Liver (tissue), 9 donors: ENCODE results near the gene OSBPL1A. TPM values are rescaled to one million over a fixed set of nuclear protein-coding genes. Genes with fewer than 3 reads are reported as not detected.

Experiments used
- DNase-seq: peaks from one replicate; pipeline ENCODE4 v3.0.0-alpha.2; 2017; ENCODE audit warnings: low spot score
- H3K27ac ChIP-seq, 2 donors: one replicate each; pipeline ENCODE4 v1.7.0; 2013; ENCODE audit warnings: inconsistent platforms in 2 of 2, low read length in 2 of 2, control low read depth in 1 of 2, low read depth in 1 of 2, mild to moderate bottlenecking in 1 of 2
- H3K27me3 ChIP-seq, 4 donors: one replicate each; pipeline versions ENCODE4 v1.6.1 to v1.7.0; 2013; ENCODE audit warnings: low read length in 3 of 4, inconsistent platforms in 1 of 4, mild to moderate bottlenecking in 1 of 4, moderate library complexity in 1 of 4; ENCODE audit not compliant: control insufficient read depth in 4 of 4, insufficient read depth in 4 of 4
- H3K36me3 ChIP-seq, 4 donors: one replicate each; pipeline versions ENCODE4 v1.6.1 to v1.7.0; 2013; ENCODE audit warnings: low read length in 3 of 4, mild to moderate bottlenecking in 3 of 4, low read depth in 1 of 4, moderate library complexity in 1 of 4; ENCODE audit not compliant: control insufficient read depth in 4 of 4, insufficient read depth in 3 of 4
- H3K4me1 ChIP-seq, 4 donors: one replicate each; pipeline versions ENCODE4 v1.6.1 to v1.7.0; 2013; ENCODE audit warnings: low read length in 3 of 4, mild to moderate bottlenecking in 3 of 4, moderate library complexity in 1 of 4; ENCODE audit not compliant: control insufficient read depth in 4 of 4, insufficient read depth in 4 of 4
- H3K4me3 ChIP-seq, 3 donors: one replicate each; pipeline versions ENCODE4 v1.6.1 to v1.7.0; 2013; ENCODE audit warnings: low read length in 3 of 3, control low read depth in 1 of 3, low read depth in 1 of 3, mild to moderate bottlenecking in 1 of 3
- H3K9ac ChIP-seq, 2 donors: one replicate each; pipeline ENCODE4 v1.7.0; 2013; ENCODE audit warnings: low read length in 2 of 2, mild to moderate bottlenecking in 2 of 2, moderate library complexity in 2 of 2, control low read depth in 1 of 2, low read depth in 1 of 2
- H3K9me3 ChIP-seq, 4 donors: one replicate each; pipeline versions ENCODE4 v1.6.1 to v1.7.0; 2013; ENCODE audit warnings: low read length in 3 of 4; ENCODE audit not compliant: control insufficient read depth in 4 of 4
- EGR1 ChIP-seq, 2 donors: IDR thresholded peaks; 2 replicates each; pipeline ENCODE4 v1.6.1; 2016 to 2018; ENCODE audit warnings: antibody characterized with exemption in 2 of 2, low read depth in 2 of 2
- FOXA1 ChIP-seq: IDR thresholded peaks from 2 replicates; pipeline ENCODE4 v1.6.1; 2016; ENCODE audit warnings: antibody characterized with exemption
- FOXA2 ChIP-seq: IDR thresholded peaks from 2 replicates; pipeline ENCODE4 v1.6.1; 2016; ENCODE audit warnings: antibody characterized with exemption
- GABPA ChIP-seq, 2 donors: IDR thresholded peaks in 1 of 2; conservative IDR thresholded peaks in 1 of 2; 2 replicates each; pipeline ENCODE4 v1.6.1; 2016; ENCODE audit warnings: antibody characterized with exemption in 2 of 2, mild to moderate bottlenecking in 1 of 2, moderate library complexity in 1 of 2
- HNF4A ChIP-seq, 2 donors: conservative IDR thresholded peaks; 2 replicates each; pipeline ENCODE4 v1.6.1; 2016; ENCODE audit warnings: antibody characterized with exemption in 2 of 2, mild to moderate bottlenecking in 2 of 2
- HNF4G ChIP-seq: IDR thresholded peaks from 2 replicates; pipeline ENCODE4 v1.6.1; 2016; ENCODE audit warnings: antibody characterized with exemption
- JUND ChIP-seq, 2 donors: IDR thresholded peaks; 2 replicates each; pipeline ENCODE4 v1.6.1; 2016; ENCODE audit warnings: antibody characterized with exemption in 2 of 2
- NR2F2 ChIP-seq: IDR thresholded peaks from 2 replicates; pipeline ENCODE4 v1.6.1; 2016; ENCODE audit warnings: antibody characterized with exemption
- RAD21 ChIP-seq, 2 donors: IDR thresholded peaks; 2 replicates each; pipeline ENCODE4 v1.6.1; 2016; ENCODE audit warnings: antibody characterized with exemption in 2 of 2, mild to moderate bottlenecking in 2 of 2
- RXRA ChIP-seq, 2 donors: IDR thresholded peaks; 2 replicates each; pipeline ENCODE4 v1.6.1; 2017 to 2018; ENCODE audit warnings: antibody characterized with exemption in 2 of 2, mild to moderate bottlenecking in 1 of 2
- SP1 ChIP-seq: IDR thresholded peaks from 2 replicates; pipeline ENCODE4 v1.6.1; 2018; ENCODE audit warnings: antibody characterized with exemption, mild to moderate bottlenecking
- TAF1 ChIP-seq: conservative IDR thresholded peaks from 2 replicates; pipeline ENCODE4 v1.6.1; 2016; ENCODE audit warnings: antibody characterized with exemption, mild to moderate bottlenecking
- YY1 ChIP-seq: IDR thresholded peaks from 2 replicates; pipeline ENCODE4 v1.6.1; 2016; ENCODE audit warnings: antibody characterized with exemption, mild to moderate bottlenecking
- WGBS: extraction: QIAGEN DNeasy Blood & Tissue Kit; methylation state at CpG from one replicate; pipeline ENCODE4 v1.1.7; 2013; 5-methylcytosine and 5-hydroxymethylcytosine counted together
- polyA plus RNA-seq, 2 donors: library from polyadenylated mRNA; stranded (reverse) in 1 of 2; unstranded in 1 of 2; fragments of 200-250 nt in 1 of 2; fragments of >200 nt in 1 of 2; fragmentation: Nextera tagmentation in 1 of 2; extraction: Ambion mirVana in 1 of 2; gene quantifications; one replicate each; pipeline versions ENCODE4 v1.2.1 to v1.2.3, GENCODE V29; 2013 to 2015
- total RNA-seq, 2 donors: library from RNA; depleted of rRNA; stranded (reverse); fragments of >200 nt; gene quantifications; one replicate each; pipeline ENCODE4 v1.2.3, GENCODE V29; 2014
- TF ChIP-seq, protein P1 (sequence below): IDR thresholded peaks from 2 replicates; pipeline ENCODE4 v1.6.1; 2016; ENCODE audit warnings: antibody characterized with exemption
- TF ChIP-seq, protein P2 (sequence below): fragments of 150-350 bp; IDR thresholded peaks from 2 replicates; pipeline ENCODE4 v1.5.1; 2017; ENCODE audit warnings: improper control_type of control experiment, low read depth, low read length; ENCODE audit not compliant: missing input control
- TF ChIP-seq, protein P3 (sequence below): IDR thresholded peaks from 2 replicates; pipeline ENCODE4 v1.6.1; 2016; ENCODE audit warnings: antibody characterized with exemption
- TF ChIP-seq, protein P4 (sequence below): IDR thresholded peaks from 2 replicates; pipeline ENCODE4 v1.6.1; 2016; ENCODE audit warnings: antibody characterized with exemption, mild to moderate bottlenecking
- TF ChIP-seq, protein P5 (sequence below): IDR thresholded peaks from 2 replicates; pipeline ENCODE4 v1.6.1; 2016; ENCODE audit warnings: antibody characterized with exemption
- donor health status: healthy.
- donor health status: healthy.
- donor health status: healthy.
- donor health status: healthy.
- donor health status: healthy.

The OSBPL1A gene
- total and polyA plus RNA-seq, 4 donors: 5.4 to 12.6 (median 8.9) TPM

DNA sequence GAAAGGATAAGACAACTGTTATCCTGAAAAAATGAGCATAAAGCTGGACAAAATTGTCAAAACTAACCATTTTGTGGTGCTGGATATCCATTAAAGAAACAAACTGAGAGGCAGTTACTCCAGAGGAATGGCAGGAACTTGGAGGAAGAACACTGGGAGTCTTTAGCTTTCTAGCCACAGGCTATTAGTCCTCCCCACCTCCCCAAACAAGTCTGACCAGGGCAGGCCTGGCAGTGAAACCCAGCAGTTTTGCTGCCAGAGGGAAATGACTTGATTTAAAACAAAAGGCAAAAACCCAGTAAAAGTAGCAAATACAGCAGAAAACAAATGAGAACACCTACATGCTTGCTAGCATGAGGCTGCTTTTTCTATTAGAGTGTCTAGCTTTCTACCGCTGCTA, 34.9 kb downstream of the OSBPL1A start:
- no peak overlapping the region for H3K27ac ChIP-seq
- no peaks in the 10 kb centered on the region for H3K36me3 ChIP-seq
- H3K9ac ChIP-seq: no peak overlapping the region
- DNase-seq: no peak
- no peak overlapping the region for H3K4me3 ChIP-seq
- TF ChIP-seq, protein P1, sequence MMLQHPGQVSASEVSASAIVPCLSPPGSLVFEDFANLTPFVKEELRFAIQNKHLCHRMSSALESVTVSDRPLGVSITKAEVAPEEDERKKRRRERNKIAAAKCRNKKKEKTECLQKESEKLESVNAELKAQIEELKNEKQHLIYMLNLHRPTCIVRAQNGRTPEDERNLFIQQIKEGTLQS: no peak
- no peak for TF ChIP-seq RAD21 (IDR thresholded peaks at IDR 0.05)
- TF ChIP-seq, protein P2, sequence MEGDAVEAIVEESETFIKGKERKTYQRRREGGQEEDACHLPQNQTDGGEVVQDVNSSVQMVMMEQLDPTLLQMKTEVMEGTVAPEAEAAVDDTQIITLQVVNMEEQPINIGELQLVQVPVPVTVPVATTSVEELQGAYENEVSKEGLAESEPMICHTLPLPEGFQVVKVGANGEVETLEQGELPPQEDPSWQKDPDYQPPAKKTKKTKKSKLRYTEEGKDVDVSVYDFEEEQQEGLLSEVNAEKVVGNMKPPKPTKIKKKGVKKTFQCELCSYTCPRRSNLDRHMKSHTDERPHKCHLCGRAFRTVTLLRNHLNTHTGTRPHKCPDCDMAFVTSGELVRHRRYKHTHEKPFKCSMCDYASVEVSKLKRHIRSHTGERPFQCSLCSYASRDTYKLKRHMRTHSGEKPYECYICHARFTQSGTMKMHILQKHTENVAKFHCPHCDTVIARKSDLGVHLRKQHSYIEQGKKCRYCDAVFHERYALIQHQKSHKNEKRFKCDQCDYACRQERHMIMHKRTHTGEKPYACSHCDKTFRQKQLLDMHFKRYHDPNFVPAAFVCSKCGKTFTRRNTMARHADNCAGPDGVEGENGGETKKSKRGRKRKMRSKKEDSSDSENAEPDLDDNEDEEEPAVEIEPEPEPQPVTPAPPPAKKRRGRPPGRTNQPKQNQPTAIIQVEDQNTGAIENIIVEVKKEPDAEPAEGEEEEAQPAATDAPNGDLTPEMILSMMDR: no peak
- TF ChIP-seq, protein P3, sequence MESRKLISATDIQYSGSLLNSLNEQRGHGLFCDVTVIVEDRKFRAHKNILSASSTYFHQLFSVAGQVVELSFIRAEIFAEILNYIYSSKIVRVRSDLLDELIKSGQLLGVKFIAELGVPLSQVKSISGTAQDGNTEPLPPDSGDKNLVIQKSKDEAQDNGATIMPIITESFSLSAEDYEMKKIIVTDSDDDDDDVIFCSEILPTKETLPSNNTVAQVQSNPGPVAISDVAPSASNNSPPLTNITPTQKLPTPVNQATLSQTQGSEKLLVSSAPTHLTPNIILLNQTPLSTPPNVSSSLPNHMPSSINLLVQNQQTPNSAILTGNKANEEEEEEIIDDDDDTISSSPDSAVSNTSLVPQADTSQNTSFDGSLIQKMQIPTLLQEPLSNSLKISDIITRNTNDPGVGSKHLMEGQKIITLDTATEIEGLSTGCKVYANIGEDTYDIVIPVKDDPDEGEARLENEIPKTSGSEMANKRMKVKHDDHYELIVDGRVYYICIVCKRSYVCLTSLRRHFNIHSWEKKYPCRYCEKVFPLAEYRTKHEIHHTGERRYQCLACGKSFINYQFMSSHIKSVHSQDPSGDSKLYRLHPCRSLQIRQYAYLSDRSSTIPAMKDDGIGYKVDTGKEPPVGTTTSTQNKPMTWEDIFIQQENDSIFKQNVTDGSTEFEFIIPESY: no peak
- TF ChIP-seq GABPA (IDR thresholded peaks at IDR 0.05 in 1 of 2, conservative IDR thresholded peaks at IDR 0.05 in 1 of 2): no peak
- TF ChIP-seq, protein P4, sequence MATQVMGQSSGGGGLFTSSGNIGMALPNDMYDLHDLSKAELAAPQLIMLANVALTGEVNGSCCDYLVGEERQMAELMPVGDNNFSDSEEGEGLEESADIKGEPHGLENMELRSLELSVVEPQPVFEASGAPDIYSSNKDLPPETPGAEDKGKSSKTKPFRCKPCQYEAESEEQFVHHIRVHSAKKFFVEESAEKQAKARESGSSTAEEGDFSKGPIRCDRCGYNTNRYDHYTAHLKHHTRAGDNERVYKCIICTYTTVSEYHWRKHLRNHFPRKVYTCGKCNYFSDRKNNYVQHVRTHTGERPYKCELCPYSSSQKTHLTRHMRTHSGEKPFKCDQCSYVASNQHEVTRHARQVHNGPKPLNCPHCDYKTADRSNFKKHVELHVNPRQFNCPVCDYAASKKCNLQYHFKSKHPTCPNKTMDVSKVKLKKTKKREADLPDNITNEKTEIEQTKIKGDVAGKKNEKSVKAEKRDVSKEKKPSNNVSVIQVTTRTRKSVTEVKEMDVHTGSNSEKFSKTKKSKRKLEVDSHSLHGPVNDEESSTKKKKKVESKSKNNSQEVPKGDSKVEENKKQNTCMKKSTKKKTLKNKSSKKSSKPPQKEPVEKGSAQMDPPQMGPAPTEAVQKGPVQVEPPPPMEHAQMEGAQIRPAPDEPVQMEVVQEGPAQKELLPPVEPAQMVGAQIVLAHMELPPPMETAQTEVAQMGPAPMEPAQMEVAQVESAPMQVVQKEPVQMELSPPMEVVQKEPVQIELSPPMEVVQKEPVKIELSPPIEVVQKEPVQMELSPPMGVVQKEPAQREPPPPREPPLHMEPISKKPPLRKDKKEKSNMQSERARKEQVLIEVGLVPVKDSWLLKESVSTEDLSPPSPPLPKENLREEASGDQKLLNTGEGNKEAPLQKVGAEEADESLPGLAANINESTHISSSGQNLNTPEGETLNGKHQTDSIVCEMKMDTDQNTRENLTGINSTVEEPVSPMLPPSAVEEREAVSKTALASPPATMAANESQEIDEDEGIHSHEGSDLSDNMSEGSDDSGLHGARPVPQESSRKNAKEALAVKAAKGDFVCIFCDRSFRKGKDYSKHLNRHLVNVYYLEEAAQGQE: no peak
- TF ChIP-seq RXRA (IDR thresholded peaks at IDR 0.05): no peak
- TF ChIP-seq TAF1: no peak
- no peak for TF ChIP-seq HNF4G
- no peak for TF ChIP-seq EGR1 (IDR thresholded peaks at IDR 0.05; ENCODE audit: low read depth in 2 of 2)
- TF ChIP-seq HNF4A (conservative IDR thresholded peaks at IDR 0.05): no peak
- TF ChIP-seq, protein P5, sequence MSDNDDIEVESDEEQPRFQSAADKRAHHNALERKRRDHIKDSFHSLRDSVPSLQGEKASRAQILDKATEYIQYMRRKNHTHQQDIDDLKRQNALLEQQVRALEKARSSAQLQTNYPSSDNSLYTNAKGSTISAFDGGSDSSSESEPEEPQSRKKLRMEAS: no peak
- TF ChIP-seq NR2F2: no peak
- no peak for TF ChIP-seq SP1
- no peak for TF ChIP-seq JUND (IDR thresholded peaks at IDR 0.05)
- TF ChIP-seq FOXA2: no peak
- TF ChIP-seq FOXA1: no peak
- TF ChIP-seq YY1: no peak
- H3K4me1 ChIP-seq: no peaks in the 10 kb centered on the region
- H3K9me3 ChIP-seq: no peaks in the 10 kb centered on the region
- no peaks in the 10 kb centered on the region for H3K27me3 ChIP-seq
- 98% methylated on average over 1 of the region's 1 CpG for WGBS
